LNCaP clone FGC (cell line): ENCODE measurements around the gene CMTM1.

ENCODE experiments used
- DNase-seq: peaks from one replicate; pipeline ENCODE4 v3.0.0-alpha.2; 2011; ENCODE audit warnings: low read depth
- H3K4me3 ChIP-seq: 2 replicates; pipeline ENCODE4 v1.5.1; 2011; ENCODE audit warnings: mild to moderate bottlenecking, low read depth, low read length, control low read depth
- TF ChIP-seq, protein P1 (sequence below): IDR thresholded peaks from 2 replicates; pipeline ENCODE4 v1.5.1; 2012; ENCODE audit warnings: mild to moderate bottlenecking; ENCODE audit not compliant: control insufficient read depth, insufficient read depth; ENCODE audit errors: extremely low read depth

CMTM1 gene

DNA sequence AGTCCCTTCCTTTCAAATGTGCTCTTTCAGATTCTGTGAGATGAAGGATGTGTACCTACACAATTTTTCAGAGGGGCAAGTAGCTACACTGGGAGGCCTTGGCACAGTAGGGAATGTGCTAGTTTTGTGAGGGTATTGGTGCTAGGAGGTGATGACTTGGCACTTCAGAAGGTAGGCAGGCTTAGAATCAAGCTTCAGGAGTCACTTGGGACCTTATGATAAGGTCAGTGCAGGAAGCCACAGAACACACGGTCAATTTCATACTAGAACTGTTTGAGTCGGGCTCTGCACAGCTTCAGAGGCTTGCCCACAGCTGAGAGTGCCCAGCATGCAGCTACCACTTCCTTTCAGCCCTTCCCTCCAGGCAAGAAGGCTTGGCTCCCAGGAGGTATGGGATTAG, 6.1 kb downstream of the CMTM1 start:
- TF ChIP-seq, protein P1, sequence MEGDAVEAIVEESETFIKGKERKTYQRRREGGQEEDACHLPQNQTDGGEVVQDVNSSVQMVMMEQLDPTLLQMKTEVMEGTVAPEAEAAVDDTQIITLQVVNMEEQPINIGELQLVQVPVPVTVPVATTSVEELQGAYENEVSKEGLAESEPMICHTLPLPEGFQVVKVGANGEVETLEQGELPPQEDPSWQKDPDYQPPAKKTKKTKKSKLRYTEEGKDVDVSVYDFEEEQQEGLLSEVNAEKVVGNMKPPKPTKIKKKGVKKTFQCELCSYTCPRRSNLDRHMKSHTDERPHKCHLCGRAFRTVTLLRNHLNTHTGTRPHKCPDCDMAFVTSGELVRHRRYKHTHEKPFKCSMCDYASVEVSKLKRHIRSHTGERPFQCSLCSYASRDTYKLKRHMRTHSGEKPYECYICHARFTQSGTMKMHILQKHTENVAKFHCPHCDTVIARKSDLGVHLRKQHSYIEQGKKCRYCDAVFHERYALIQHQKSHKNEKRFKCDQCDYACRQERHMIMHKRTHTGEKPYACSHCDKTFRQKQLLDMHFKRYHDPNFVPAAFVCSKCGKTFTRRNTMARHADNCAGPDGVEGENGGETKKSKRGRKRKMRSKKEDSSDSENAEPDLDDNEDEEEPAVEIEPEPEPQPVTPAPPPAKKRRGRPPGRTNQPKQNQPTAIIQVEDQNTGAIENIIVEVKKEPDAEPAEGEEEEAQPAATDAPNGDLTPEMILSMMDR = no peak
- H3K4me3 ChIP-seq = no peak overlapping the region
- DNase-seq = no peak

DNA sequence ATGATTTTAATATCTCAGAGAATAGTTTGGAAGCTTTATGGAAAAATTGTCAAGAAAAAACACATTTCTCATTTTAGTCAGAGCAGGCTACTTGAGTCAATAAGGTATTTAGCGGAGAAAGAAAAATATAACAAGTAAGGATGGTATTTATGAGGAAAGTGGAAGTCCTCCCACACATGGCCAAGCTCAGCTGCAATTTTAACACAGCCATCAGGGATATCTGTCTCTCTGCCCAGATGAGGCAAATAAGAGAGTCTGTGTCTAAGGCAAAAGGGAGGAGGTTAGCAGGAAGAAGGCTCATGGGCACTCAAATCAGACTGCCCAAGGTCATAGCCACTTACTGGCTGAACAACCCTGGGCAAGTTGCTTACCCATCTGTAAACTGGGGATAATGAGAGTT, 7.8 kb downstream of the CMTM1 start:
- TF ChIP-seq, protein P1 = no peak
- no peak overlapping the region for H3K4me3 ChIP-seq
- no peak for DNase-seq

DNA sequence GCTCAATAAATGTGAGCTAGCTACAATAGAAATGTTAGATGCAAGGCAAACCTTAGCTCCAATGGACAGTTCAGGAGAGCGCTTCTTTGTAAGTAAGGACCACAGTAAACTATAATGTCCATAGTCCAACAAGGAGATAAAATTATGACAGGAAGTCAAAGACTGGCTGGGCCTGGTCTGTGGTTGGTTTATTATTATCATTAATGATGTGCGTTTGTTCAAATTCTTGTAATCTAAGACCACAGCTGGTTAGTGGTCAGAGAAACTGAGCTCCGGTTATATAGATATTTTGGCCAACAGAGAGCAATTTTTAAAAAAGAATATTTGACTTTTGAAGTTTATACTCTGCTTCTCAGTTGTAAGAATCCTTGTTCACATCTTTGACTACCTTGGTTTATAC, 8.3 kb downstream of the CMTM1 start:
- H3K4me3 ChIP-seq = no peak overlapping the region
- no peak for DNase-seq
- TF ChIP-seq, protein P1 = no peak

DNA sequence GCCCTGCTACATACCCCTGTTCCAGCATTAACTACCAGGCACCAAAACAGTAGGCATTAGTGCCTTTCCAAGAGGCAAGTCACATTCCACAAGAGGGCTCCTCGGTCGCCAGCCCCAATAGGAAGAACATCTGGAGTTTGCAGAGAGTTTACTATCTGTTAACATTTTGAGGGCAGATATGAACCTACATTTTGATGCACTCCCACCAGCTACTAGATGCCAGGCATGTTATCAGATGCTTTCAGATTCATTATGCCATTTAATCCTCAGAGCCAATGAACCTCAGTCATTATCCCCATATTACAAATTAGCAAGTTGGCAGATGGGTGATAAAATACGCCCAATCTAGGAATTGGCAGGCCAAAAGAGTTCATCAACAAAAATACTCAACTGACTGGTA, 8.8 kb downstream of the CMTM1 start:
- TF ChIP-seq, protein P1 = no peak
- no peak for DNase-seq
- no peak overlapping the region for H3K4me3 ChIP-seq

DNA sequence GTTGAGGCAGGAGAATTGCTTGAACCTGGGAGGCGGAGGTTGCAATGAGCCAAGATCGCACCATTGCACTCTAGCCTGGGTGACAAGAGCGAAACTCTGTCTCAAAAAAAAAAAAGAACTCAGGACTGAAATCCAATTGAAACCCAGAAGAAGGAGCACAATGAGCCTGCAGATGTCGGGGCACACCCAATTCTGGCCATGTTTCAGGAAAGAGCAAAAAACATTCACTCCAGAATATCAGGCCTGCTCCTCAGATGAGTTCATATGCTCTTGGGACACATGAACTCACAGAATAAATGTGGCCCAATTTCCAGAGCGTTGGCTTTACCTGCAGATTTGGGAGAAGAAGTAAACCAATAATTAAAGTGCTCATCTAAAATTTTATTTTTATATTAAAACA, 10.1 kb downstream of the CMTM1 start:
- no peak overlapping the region for H3K4me3 ChIP-seq
- DNase-seq = no peak
- TF ChIP-seq, protein P1 = no peak

DNA sequence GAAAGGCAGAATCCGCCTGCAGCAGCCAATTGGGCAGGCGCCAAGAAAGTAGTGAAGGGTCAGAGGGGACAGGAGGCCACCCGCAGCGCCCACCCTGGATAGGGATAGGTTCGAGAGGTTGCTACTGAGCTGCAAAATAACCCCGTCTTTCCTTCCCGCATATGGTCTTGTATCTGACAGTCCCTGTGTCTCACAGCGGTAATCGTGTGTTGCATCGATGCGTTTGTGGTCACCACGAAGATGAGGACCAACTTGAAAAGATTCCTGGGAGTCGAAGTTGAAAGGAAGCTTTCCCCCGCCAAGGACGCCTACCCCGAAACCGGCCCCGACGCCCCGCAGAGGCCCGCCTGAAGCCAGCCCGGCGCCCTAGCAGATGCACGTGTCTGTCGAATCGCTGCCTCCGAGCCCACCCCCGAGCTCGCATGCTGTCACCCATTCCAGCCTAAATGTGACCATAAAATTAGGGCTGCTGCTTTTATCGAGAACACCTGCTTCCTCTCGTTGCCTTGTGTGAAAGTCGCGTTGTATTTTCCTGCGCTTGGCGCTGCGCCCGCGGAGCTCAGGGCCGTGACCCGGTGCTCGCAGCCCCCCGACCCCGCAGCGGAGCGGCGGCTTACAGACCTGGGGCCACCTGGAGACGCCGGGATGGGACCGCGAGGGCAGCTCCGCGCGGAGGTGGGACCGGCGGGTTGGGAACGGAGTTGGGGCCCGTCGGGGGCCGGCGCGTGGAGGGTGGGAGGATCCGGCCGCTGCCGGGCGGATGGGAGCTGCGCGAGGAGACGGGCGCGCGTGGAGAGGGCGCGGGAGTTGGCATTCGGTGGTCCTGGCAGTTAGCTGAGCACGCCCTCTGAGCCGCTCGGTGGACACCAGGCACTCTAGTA, 12.7 kb downstream of the CMTM1 start, which contains the start of gene CMTM2:
CMTM2 (plus strand) TSS at position 813 of the 881 bp plus-strand sequence. CDS start 145 bp downstream, outside the sequence.
- H3K4me3 ChIP-seq = no peak within 1 kb of the TSS
- DNase-seq = no peak
- TF ChIP-seq, protein P1 = no peak
